PC-3 (cell line): ENCODE data around the gene FBXO17. TPM values are rescaled to one million over a fixed set of nuclear protein-coding genes. Genes with fewer than 3 reads are reported as not detected.

Source experiments
- ATAC-seq: fragments of 200-7000 bp; cut with Tn5 transposase; 2 replicates; pipeline ENCODE4 v1.9.1; 2020; ENCODE audit warnings: mild to moderate bottlenecking, moderate library complexity
- Bru-seq: library from RNA; stranded (reverse); fragments of 400-500 nt; gene quantifications from one replicate; lab custom pipeline; 2021; lab: Mats Ljungman, UMichigan
- BruChase-seq, 2 experiments: library from RNA; stranded (reverse); fragments of 400-500 nt; gene quantifications; one replicate each; lab custom pipeline; 2021; lab: Mats Ljungman, UMichigan
- BruUV-seq: library from RNA; stranded (reverse); fragments of 400-500 nt; replicated peaks from 2 replicates; lab custom pipeline; 2021; lab: Mats Ljungman, UMichigan
- CTCF ChIA-PET: fragments of 300-600 bp; sonication (Branson Sonifier 250); formaldehyde crosslinking; loops from one replicate; lab custom pipeline; 2022; ENCODE audit warnings: antibody characterized with exemption; lab: Charles Lee
- POLR2A ChIA-PET: fragments of 300-600 bp; sonication (Branson Sonifier 250); formaldehyde crosslinking; loops from one replicate; lab custom pipeline; 2022; ENCODE audit warnings: antibody characterized with exemption; ENCODE audit not compliant: unreplicated experiment; lab: Charles Lee
- DNase-seq: peaks from one replicate; pipeline ENCODE4 v3.0.0-alpha.2; 2015
- H2AFZ ChIP-seq: fragments of 300-600 bp; sonication (generic); 2 replicates; pipeline ENCODE4 v1.6.0; 2016; ENCODE audit warnings: antibody characterized with exemption, low read length
- H3F3A ChIP-seq: fragments of 300-600 bp; sonication (generic); one replicate; pipeline ENCODE4 v1.6.0; 2017; ENCODE audit warnings: antibody characterized with exemption, low read length, control low read depth, mild to moderate bottlenecking; ENCODE audit not compliant: unreplicated experiment
- H3K27ac ChIP-seq: fragments of 300-600 bp; sonication (generic); 2 replicates; pipeline ENCODE4 v1.5.1; 2016; ENCODE audit warnings: mild to moderate bottlenecking, low read length
- H3K27me3 ChIP-seq: fragments of 300-600 bp; sonication (generic); 2 replicates; pipeline ENCODE4 v1.6.1; 2016; ENCODE audit warnings: low read length, mixed read lengths
- H3K36me3 ChIP-seq: fragments of 300-600 bp; sonication (generic); 2 replicates; pipeline ENCODE4 v1.6.1; 2016; ENCODE audit warnings: low read depth, mixed run types, low read length, mixed read lengths
- H3K4me1 ChIP-seq: fragments of 300-600 bp; sonication (generic); 2 replicates; pipeline ENCODE4 v1.5.1; 2016; ENCODE audit warnings: low read length; ENCODE audit not compliant: insufficient read depth
- H3K4me2 ChIP-seq: fragments of 300-600 bp; sonication (generic); 2 replicates; pipeline ENCODE4 v1.6.0; 2016; ENCODE audit warnings: low read length
- H3K4me3 ChIP-seq: fragments of 300-600 bp; sonication (generic); 2 replicates; pipeline ENCODE4 v1.5.1; 2016; ENCODE audit warnings: mild to moderate bottlenecking, low read length, mixed read lengths
- H3K79me2 ChIP-seq: fragments of 300-600 bp; sonication (generic); 2 replicates; pipeline ENCODE4 v1.6.1; 2017; ENCODE audit warnings: low read length, mixed read lengths
- H3K9ac ChIP-seq: fragments of 300-600 bp; sonication (generic); 2 replicates; pipeline ENCODE4 v1.6.0; 2016; ENCODE audit warnings: mild to moderate bottlenecking, low read length
- H3K9me2 ChIP-seq: fragments of 300-600 bp; sonication (generic); replicated peaks from 2 replicates; pipeline ENCODE4 v1.6.1; 2016; ENCODE audit warnings: mixed run types, low read length, mixed read lengths
- H3K9me3 ChIP-seq: fragments of 300-600 bp; sonication (generic); 2 replicates; pipeline ENCODE4 v1.6.1; 2016; ENCODE audit warnings: low read length, mixed read lengths
- H4K20me1 ChIP-seq: fragments of 300-600 bp; sonication (generic); 2 replicates; pipeline ENCODE4 v1.6.1; 2016; ENCODE audit warnings: low read length, mixed read lengths
- EZH2 ChIP-seq: fragments of 300-600 bp; sonication (generic); IDR thresholded peaks from one replicate; pipeline ENCODE4 v1.6.1; 2017; ENCODE audit warnings: antibody characterized with exemption, mild to moderate bottlenecking, low read length; ENCODE audit not compliant: unreplicated experiment
- EZH2phosphoT487 ChIP-seq: fragments of 300-600 bp; sonication (generic); IDR thresholded peaks from 2 replicates; pipeline ENCODE4 v1.6.1; 2018; ENCODE audit warnings: mild to moderate bottlenecking, antibody characterized with exemption, low read length, borderline replicate concordance
- intact Hi-C: fragments of 100-400 bp; cut with micrococcal nuclease; formaldehyde crosslinking; loops from 2 replicates; pipeline ENCODE4 v1.9.0; 2023
- long read RNA-seq: library from polyadenylated mRNA; unstranded; transcript quantifications from one replicate; pipeline ENCODE4 v2.0.0, GENCODE V29; 2021; ENCODE audit not compliant: unreplicated experiment
- total RNA-seq: library from RNA; depleted of rRNA; stranded (reverse); fragments of >200 nt; gene quantifications from 2 replicates; pipeline ENCODE4 v1.2.3, GENCODE V29; 2014; rRNA removed
- TF ChIP-seq, protein P1 (sequence below): fragments of 300-600 bp; sonication (generic); conservative IDR thresholded peaks from 2 replicates; pipeline ENCODE4 v1.5.1; 2017; ENCODE audit warnings: antibody characterized with exemption, low read depth, mild to moderate bottlenecking, low read length

Gene FBXO17, protein sequence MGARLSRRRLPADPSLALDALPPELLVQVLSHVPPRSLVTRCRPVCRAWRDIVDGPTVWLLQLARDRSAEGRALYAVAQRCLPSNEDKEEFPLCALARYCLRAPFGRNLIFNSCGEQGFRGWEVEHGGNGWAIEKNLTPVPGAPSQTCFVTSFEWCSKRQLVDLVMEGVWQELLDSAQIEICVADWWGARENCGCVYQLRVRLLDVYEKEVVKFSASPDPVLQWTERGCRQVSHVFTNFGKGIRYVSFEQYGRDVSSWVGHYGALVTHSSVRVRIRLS
- not detected in 2 replicates for total RNA-seq
- percentile 8 among the genes with signal in this experiment for Bru-seq, nascent RNA
- BruChase-seq, experiment 1, labeled RNA remaining after a 6-hour chase: percentile 24 among the genes with signal in this experiment
- BruChase-seq, experiment 2, labeled RNA remaining after a 2-hour chase: percentile 11 among the genes with signal in this experiment
- long read RNA-seq: 0 reads

DNA sequence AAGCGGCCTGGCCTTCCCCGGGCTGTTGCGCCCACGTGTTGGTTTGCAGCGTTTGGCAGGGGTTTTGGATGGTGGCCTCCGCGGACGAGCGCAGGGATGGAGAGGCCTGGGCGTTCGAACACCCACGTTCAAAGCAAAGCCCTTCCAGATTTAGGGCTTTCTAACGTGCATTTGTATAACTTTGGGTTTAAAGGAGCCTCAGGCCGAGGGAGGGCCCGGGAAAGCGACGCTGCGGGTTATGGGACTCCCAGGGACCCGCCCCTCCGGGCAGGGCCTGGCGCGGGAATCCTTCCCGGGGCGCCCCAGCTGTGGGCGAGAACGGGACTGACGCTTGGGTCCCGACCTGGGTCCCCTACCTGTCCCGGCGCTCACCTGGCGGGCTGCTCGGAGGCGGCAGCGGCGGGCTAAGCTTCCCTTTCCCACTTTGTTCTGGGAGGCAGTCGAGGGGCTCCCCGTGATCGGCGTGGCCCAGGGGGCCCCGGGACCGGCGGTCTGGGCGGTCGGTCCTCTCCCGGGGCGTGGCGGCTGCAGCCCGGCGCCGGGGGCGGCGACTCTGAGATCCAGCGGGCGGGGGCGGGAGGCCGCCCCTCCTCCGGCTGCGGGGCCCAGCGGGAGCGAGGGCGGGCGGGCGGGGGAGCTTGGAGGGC is at the start of gene FBXO17:
TSS of gene FBXO17 (minus strand) at position 529 of the 647 bp plus-strand sequence. CDS start 25,423 bp downstream, outside the sequence.
- Histone ChIP-seq H3K27me3 (no peaks in the 10 kb centered on the region), H3K36me3 (no peaks in the 10 kb centered on the region), H3K9me2 (no peaks in the 10 kb centered on the region), H3K27ac (no peak within 1 kb of the TSS), H3F3A (no peaks in the 10 kb centered on the region), H3K4me1 (no peaks in the 10 kb centered on the region), H3K4me2 (no peak within 1 kb of the TSS), H3K9me3 (no peaks in the 10 kb centered on the region), H3K4me3 (no peak within 1 kb of the TSS), H4K20me1 (no peaks in the 10 kb centered on the region), H3K79me2 (no peaks in the 10 kb centered on the region), H2AFZ (no peak within 1 kb of the TSS), H3K9ac (no peak within 1 kb of the TSS)
- BruUV-seq: no TSS peak
- DNase-seq (no peak), ATAC-seq (no peak)
- ChIA-PET POLR2A (no interaction called here), CTCF (no interaction called here)
- TF ChIP-seq EZH2 (no peak), EZH2phosphoT487 (no peak)
- TF ChIP-seq, protein P1, sequence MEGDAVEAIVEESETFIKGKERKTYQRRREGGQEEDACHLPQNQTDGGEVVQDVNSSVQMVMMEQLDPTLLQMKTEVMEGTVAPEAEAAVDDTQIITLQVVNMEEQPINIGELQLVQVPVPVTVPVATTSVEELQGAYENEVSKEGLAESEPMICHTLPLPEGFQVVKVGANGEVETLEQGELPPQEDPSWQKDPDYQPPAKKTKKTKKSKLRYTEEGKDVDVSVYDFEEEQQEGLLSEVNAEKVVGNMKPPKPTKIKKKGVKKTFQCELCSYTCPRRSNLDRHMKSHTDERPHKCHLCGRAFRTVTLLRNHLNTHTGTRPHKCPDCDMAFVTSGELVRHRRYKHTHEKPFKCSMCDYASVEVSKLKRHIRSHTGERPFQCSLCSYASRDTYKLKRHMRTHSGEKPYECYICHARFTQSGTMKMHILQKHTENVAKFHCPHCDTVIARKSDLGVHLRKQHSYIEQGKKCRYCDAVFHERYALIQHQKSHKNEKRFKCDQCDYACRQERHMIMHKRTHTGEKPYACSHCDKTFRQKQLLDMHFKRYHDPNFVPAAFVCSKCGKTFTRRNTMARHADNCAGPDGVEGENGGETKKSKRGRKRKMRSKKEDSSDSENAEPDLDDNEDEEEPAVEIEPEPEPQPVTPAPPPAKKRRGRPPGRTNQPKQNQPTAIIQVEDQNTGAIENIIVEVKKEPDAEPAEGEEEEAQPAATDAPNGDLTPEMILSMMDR: no peak
- intact Hi-C loops: no loop called here

DNA sequence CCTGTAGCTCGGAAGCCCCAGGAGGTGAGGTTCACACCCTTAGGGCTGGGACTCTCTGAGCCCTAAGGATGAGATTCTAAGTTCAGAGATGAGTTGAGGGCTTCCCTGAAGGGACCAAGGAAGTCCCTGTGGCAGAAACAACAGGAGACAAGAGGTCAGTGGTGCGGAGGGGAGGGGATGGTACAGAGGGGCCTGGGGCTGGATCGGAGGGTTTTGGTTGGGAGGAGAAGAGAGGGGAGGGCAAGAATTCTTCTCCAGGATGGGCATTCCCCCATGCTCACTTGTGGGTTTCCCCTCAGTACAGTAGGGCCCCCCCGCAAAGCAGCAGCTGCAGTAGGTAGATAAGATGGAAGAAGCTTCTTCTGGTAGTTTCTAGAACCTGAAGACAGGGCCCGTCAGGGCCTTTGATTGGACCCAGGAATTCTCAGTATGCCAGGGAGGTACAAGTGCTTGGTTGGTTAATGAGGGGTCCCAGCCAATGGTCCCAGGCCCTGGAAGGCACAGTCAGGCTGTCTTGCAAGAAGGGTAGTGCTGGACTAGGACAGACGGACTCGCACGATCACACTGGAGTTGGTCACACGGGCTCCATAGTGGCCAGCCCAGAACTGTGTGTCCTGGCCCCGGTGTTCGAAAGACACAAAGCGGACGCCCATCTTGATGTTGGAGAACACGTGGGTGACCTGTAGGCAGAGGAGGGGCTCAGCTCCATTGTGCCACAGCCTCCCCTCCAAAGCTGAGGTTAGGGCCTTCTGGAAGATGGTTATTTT is 49.5 kb upstream of the FBXO17 start:
- BruUV-seq: no TSS peak
- DNase-seq: no peak
- Histone ChIP-seq H2AFZ (no peak overlapping the region), H3K4me2 (no peak overlapping the region), H3K4me1 (no peaks in the 10 kb centered on the region), H3K9me3 (no peaks in the 10 kb centered on the region), H3K4me3 (no peak overlapping the region), H3K9ac (no peak overlapping the region), H3K79me2 (no peaks in the 10 kb centered on the region), H3F3A (no peaks in the 10 kb centered on the region), H3K9me2 (no peaks in the 10 kb centered on the region), H4K20me1 (no peaks in the 10 kb centered on the region), H3K27me3 (no peaks in the 10 kb centered on the region), H3K27ac (no peak overlapping the region), H3K36me3 (no peaks in the 10 kb centered on the region; the same call in 1 of the 2 replicates)
- intact Hi-C loops: no loop called here
- ATAC-seq: no peak
- ChIA-PET POLR2A (no interaction called here), CTCF (no interaction called here)
- no peak for TF ChIP-seq EZH2phosphoT487
- TF ChIP-seq, protein P1: no peak
